AG09309 (cell line): ENCODE data around the gene TMEM237.
A peak's percentile ranks its signal among the peaks of the same experiment; 100 is the strongest.

Experiments
- DNase-seq: peaks from one replicate; pipeline ENCODE4 v3.0.0-alpha.2; 2010; ENCODE audit warnings: low read depth
- H3K4me3 ChIP-seq: 2 replicates; pipeline ENCODE4 v1.5.1; 2011; ENCODE audit warnings: mild to moderate bottlenecking, low read depth, low read length, moderate library complexity; ENCODE audit not compliant: control insufficient read depth
- TF ChIP-seq, protein P1 (sequence below): IDR thresholded peaks from 2 replicates; pipeline ENCODE4 v1.5.1; 2011; ENCODE audit warnings: mild to moderate bottlenecking, low read depth, low read length, inconsistent platforms; ENCODE audit not compliant: insufficient read depth, control insufficient read depth; ENCODE audit errors: missing control alignments

Gene TMEM237

DNA sequence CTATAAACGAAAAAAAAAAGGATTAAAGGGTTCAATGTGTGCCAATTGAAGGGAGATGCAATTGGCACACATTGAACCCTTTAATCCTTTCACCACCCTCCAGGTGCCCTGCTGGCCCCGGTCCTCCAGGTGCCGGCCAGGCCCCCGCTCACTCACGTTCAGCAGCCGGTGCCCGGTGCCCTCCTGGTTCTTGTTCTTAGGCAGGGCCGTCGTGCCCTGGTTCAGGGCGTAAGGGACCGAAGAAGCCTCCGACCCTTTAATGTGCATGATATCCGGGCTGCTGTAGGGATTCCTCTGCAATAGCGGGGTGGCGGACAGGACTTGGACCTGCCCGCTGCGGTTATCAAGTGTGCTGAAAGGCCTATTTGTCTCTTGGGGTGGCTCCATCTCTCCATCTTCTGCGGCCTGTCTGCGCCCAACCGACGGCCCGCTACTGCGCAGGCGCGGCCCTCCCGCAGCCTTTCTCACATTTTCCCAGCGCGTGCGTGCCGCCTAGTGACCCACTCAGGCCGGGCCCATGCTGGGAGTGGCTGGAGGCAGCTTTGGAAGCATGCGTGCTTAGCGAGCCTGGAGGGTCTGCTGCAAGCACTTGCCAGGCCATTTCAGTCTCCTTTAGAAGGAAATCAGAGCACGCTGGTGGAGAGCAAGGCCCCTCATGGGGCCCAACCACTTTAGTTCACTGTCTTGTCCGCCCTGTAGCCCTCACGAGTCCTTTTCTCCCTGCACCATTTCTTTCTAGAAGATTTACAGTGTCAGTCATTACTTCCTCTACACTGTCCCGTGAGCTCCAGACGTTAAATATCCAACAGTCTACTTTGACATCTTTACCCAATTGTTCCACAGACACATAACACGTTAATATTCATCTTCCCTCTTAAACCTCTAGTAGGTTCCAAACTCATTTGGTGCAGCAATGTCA is 24.3 kb downstream of the TMEM237 start:
- TF ChIP-seq, protein P1, sequence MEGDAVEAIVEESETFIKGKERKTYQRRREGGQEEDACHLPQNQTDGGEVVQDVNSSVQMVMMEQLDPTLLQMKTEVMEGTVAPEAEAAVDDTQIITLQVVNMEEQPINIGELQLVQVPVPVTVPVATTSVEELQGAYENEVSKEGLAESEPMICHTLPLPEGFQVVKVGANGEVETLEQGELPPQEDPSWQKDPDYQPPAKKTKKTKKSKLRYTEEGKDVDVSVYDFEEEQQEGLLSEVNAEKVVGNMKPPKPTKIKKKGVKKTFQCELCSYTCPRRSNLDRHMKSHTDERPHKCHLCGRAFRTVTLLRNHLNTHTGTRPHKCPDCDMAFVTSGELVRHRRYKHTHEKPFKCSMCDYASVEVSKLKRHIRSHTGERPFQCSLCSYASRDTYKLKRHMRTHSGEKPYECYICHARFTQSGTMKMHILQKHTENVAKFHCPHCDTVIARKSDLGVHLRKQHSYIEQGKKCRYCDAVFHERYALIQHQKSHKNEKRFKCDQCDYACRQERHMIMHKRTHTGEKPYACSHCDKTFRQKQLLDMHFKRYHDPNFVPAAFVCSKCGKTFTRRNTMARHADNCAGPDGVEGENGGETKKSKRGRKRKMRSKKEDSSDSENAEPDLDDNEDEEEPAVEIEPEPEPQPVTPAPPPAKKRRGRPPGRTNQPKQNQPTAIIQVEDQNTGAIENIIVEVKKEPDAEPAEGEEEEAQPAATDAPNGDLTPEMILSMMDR = peak; percentile 44
- DNase-seq = no peak
- no peak overlapping the region; the same call in none of the 2 replicates for H3K4me3 ChIP-seq

DNA sequence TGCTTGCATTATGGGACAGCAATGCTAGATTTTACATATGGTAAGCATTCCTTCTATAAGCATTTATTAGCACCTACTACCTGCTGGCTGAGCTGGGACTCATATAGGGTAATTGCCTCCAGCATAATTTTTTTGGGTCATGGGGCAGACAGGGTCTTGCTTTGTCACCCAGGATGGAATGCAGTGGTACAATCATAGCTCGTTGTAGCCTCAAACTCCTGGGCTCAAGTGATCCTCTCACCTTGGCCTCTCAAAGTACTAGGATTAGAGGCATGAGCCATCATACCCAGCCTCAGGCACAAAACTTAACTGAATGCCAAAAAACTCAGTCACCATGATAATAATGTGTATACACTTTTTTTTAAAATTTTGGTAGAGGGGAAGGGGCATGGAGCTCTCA is 35.3 kb downstream of the TMEM237 start:
- DNase-seq = no peak
- no peak overlapping the region for H3K4me3 ChIP-seq
- TF ChIP-seq, protein P1 = no peak

DNA sequence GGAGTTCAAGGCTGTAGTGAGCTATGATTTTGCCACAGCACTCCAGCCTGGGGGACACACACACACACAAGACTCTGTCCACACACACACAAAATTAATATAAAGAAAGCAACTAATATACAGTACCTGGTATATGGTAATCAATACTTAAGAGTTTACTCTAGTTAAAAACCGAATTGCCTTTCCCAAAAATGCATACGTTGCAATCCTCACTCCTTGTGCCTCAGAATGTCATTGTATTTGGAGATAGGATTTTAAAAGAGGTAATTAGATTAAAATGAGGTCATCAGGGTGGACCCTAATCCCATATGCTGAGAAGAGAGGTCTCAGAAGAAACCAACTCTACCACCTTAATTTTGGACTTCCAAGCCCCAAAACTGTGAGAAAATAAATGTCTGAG is 35.7 kb downstream of the TMEM237 start:
- no peak for DNase-seq
- TF ChIP-seq, protein P1 = no peak
- H3K4me3 ChIP-seq = no peak overlapping the region

DNA sequence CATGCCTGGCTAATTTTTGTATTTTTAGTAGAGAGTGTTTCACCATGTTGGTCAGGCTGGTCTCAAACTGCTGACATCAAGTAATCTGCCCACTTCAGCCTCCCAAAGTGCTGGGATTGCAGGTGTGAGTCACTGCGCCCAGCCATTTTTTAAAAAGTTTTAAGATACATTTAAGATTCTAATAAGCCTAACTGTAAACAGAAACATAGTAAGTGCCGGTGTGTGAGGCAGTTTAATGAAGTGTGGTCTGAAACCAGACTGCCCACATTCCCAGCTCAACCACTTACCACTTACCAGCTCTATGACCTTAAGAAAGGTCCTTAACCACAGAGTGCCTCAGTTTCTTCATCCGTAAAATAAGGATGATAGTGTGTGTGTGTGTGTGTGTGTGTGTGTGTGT is 42.4 kb downstream of the TMEM237 start:
- DNase-seq = no peak
- no peak overlapping the region for H3K4me3 ChIP-seq
- TF ChIP-seq, protein P1 = no peak

DNA sequence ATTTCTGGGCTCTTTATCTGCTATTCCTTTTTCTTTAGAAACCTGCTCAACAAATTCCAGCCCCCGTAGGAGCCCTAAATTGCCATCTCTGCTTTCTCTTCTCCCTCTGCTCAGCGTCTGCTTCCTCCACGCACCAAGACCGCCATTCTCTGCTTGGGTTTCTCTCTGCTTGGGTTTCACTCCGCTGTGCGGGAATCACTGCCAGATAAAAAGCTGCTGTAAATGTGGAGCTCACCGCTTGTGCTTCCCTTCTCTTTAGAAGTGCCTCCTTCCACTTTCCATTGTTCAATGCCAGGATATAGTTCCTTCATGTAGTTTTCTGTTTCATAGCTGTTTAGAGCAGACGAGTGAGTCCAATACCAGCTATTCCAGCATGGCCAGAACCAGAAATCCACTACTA is 45.9 kb downstream of the TMEM237 start:
- no peak for DNase-seq
- no peak overlapping the region for H3K4me3 ChIP-seq
- TF ChIP-seq, protein P1 = no peak

DNA sequence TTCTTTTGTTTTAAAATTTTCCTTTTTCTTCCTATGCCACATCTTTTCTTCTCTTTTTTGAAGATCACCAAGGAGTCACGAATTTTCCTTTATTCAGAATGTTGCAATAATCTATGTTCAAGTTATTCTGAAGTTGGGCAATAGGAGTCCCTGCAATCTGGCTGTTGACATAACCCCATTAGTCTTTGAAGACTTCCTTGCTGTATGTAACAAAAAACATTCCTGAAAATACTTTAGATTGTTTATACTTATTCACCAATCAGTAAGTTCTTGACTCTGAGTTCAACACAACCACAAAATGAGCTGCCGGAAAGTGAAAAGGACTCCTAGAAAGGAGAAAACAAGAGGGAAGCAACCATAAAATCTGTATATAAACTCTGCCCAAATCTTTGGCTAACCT is 62.8 kb downstream of the TMEM237 start:
- TF ChIP-seq, protein P1 = no peak
- peak; percentile 81 for DNase-seq
- H3K4me3 ChIP-seq = no peak overlapping the region
